ENCODE measurements around the gene ZNF628. TPM values are rescaled to one million over a fixed set of nuclear protein-coding genes. Genes with fewer than 3 reads are reported as not detected.

The ZNF628 gene
- total RNA-seq, 4 donors from 2014 or later = 1.7 to 6.4 (median 2.6) TPM

DNA sequence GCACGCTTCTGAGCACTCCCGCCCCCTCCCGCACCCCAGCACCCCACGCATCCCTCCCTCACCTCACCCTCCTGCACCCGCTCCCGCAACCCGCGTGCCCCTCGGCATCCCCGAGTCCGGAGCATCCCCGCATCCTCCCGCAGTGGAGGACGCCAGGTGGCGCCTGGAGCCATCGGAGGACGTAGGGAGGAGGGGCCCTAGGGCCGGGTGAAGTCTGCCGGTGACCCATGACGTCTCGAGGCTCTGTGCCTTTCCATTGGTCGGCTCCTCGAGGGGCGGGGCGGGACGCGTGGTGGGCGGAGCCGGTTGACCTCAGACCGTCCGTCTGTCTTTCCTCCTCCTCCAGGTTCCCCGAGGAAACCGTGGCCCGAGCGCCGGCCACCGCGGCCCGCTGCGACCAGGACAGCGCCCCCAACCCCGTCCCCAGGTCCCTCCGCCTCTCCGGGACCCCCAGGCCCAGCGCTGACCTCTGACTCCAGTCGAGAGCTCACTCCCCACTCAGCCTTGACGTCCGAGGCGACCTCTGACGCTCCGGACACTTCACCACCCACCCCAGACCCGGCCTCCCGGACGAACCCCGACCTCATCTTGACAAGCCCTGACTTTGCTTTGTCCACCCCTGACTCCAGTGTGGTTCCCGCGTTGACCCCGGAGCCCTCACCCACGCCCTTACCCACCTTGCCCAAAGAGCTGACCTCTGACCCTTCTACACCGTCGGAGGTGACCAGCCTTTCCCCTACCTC is 40.6 kb downstream of the ZNF628 start:
- DNase-seq (ENCODE audit: low spot score) (peak; percentile 82), ATAC-seq (ENCODE audit: low FRiP score) (peak; percentile 97)
- TF ChIP-seq, protein P1, sequence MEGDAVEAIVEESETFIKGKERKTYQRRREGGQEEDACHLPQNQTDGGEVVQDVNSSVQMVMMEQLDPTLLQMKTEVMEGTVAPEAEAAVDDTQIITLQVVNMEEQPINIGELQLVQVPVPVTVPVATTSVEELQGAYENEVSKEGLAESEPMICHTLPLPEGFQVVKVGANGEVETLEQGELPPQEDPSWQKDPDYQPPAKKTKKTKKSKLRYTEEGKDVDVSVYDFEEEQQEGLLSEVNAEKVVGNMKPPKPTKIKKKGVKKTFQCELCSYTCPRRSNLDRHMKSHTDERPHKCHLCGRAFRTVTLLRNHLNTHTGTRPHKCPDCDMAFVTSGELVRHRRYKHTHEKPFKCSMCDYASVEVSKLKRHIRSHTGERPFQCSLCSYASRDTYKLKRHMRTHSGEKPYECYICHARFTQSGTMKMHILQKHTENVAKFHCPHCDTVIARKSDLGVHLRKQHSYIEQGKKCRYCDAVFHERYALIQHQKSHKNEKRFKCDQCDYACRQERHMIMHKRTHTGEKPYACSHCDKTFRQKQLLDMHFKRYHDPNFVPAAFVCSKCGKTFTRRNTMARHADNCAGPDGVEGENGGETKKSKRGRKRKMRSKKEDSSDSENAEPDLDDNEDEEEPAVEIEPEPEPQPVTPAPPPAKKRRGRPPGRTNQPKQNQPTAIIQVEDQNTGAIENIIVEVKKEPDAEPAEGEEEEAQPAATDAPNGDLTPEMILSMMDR (IDR thresholded peaks at IDR 0.05) = peak in 1 of 3 donors; percentile 74

DNA sequence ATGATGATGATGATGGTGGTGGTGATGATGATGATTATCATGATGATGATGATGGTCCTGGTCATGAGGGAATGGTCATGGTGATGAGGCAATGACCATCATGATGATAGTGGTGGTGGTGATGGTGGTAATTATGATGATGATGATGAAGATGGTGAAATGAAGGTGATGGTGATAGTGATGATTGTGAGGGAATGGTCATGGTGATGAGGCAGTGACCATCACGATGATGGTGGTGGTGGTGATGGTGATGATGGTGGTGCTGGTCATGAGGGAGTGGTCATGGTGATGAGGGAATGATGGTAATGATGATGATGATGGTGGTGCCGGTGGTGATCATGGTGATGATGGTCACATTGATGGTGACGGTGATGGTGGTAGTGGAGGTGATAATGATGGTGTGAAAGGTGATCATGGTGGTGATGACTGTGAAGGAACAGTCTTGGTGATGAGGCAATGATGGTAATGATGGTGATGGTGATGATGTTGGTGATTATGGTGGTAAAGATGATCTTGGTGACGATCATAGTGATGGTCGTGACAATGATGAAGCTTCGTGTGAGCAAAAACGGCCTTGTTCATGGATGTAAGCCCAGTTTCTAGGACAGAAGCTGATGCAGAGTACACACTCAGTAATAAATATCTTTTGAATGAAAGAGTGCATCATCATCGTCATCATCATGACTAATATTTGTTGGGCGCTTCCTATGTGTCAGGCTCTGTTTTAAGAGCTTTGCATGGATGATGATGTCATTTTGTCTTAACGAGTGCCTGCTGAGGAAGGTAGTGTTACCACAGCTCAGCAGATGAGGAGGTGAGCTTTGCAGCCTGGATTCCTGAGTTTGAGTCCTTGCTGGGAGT is 43.3 kb downstream of the ZNF628 start:
- ATAC-seq (ENCODE audit: low FRiP score) (no peak), DNase-seq (ENCODE audit: low spot score) (no peak)
- TF ChIP-seq, protein P1 (IDR thresholded peaks at IDR 0.05) = no peak

DNA sequence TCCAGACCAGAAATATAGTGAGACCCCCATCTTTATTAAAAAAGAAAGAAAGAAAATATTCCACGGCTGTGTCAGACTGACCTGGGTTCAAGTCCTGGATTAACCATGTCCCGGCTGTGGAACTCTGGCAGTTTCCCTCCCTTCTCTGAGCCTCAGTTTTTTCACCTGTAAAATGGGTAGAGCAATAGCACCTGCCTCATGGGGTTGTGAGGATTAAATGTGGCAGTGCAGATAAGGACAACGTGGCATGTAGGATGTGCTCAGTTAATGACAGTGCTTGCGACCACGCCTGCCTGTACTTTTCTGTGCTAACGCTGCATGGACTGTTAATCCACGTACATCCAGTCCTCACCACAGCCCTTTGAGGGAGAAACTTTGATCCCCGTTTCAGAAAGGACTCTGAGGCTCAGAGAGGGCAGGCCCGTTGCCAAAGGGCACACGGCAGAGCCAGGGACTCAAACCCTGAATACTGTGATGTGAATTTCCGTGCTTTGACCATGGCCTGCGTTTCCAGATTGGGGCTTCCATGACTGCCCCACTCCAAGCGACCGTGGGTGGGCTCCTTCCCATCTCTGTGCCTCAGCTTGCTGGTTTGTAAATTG is 44.4 kb downstream of the ZNF628 start:
- DNase-seq (ENCODE audit: low spot score) (no peak), ATAC-seq (ENCODE audit: low FRiP score) (no peak)
- TF ChIP-seq, protein P1 (IDR thresholded peaks at IDR 0.05) = no peak

DNA sequence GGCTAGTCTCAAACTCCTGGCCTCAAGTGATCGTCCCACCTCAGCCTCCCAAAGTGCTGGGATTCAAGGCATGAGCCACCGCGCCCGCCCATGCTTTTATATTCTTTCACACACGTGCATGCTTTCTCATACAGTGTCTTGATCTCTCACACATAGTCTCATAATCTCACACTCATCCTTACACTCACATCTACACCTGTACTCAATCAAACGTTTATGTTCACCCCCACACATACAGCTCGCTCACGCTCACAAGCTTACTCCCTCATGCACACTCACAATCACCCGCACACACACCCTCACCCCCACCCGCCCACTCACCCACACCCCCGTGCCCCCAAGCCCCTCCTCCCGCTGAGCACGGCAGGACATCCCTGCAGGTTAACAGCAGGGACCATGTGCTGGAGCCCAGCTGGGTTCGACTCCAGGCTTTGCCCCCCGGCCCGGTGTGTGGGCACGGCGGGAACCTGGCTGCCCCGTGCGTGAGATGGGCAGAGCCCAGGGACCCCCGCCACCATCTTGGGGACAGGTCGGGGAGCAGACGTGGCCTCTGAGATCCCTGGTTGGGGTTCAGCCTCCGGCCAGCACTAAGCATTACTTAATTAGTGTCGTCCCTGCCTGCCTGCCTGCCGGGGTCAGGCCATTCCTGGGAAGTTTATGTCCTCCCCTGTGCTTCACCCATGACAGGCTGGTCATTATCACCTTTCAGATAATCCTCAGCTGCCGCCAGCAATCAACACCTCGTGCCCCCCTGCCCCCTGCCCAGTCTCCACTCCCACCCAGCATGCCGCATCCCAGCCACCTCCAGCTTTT is 49.1 kb downstream of the ZNF628 start:
- no peak for DNase-seq (ENCODE audit: low spot score)
- TF ChIP-seq, protein P1 (IDR thresholded peaks at IDR 0.05) = no peak
- ATAC-seq (ENCODE audit: low FRiP score) = no peak

DNA sequence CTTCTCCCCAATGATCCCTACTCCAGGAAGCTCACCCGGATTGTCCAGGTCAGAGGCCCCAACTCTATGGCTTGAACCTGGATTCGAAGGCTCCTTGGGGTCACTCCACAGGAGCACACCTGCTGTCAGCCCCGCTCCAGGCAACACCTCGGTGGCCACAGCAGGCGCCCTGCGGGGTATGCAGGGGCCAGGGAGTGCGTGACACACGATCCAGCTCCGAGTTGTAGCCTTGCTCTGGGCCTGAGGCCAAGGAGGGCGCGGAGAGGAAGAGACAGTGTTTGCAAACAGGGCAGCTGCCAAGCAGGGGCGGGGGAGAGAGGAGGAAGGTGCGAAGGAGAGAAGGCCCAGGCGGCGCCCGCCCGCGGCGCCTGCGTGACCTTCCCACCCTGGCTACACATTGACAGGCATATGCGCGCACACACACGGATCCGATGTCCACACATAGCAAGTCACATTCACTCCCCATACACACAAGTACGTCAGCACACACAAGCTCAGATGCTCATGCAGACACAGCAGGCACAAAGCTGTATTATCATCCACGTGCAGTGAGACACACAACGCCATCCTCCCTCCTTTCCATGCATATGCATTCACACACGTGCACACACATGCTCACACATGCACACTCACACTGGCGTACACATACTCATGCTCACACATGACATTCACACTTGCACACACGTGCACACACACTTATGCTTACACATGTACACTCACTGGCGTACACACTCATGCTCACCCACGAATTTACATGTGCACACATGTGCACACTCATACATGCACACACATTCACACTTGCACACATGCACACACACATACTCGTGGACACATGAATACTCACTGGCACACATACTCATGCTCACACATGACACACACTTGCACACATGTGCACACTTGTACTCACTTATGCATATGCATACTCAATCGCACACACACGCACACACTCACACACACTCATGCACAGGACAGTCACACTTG is 50.1 kb downstream of the ZNF628 start:
- DNase-seq (ENCODE audit: low spot score) (no peak), ATAC-seq (ENCODE audit: low FRiP score) (peak; percentile 75)
- TF ChIP-seq, protein P1 (IDR thresholded peaks at IDR 0.05) = no peak
